Liver (tissue), 3 donors: ENCODE data around the gene CIBAR2.

Source experiments
- GABPA ChIP-seq, 2 donors: IDR thresholded peaks in 1 of 2; conservative IDR thresholded peaks in 1 of 2; 2 replicates each; pipeline ENCODE4 v1.6.1; 2016; ENCODE audit warnings: antibody characterized with exemption in 2 of 2, mild to moderate bottlenecking in 1 of 2, moderate library complexity in 1 of 2
- RAD21 ChIP-seq, 2 donors: IDR thresholded peaks; 2 replicates each; pipeline ENCODE4 v1.6.1; 2016; ENCODE audit warnings: antibody characterized with exemption in 2 of 2, mild to moderate bottlenecking in 2 of 2
- RXRA ChIP-seq, 2 donors: IDR thresholded peaks; 2 replicates each; pipeline ENCODE4 v1.6.1; 2017 to 2018; ENCODE audit warnings: antibody characterized with exemption in 2 of 2, mild to moderate bottlenecking in 1 of 2
- YY1 ChIP-seq: IDR thresholded peaks from 2 replicates; pipeline ENCODE4 v1.6.1; 2016; ENCODE audit warnings: antibody characterized with exemption, mild to moderate bottlenecking
- TF ChIP-seq, protein P1 (sequence below): fragments of 150-350 bp; IDR thresholded peaks from 2 replicates; pipeline ENCODE4 v1.5.1; 2017; ENCODE audit warnings: improper control_type of control experiment, low read depth, low read length; ENCODE audit not compliant: missing input control
- TF ChIP-seq, protein P2 (sequence below): IDR thresholded peaks from 2 replicates; pipeline ENCODE4 v1.6.1; 2016; ENCODE audit warnings: antibody characterized with exemption, mild to moderate bottlenecking
- donor health status: healthy.
- donor health status: healthy.

DNA sequence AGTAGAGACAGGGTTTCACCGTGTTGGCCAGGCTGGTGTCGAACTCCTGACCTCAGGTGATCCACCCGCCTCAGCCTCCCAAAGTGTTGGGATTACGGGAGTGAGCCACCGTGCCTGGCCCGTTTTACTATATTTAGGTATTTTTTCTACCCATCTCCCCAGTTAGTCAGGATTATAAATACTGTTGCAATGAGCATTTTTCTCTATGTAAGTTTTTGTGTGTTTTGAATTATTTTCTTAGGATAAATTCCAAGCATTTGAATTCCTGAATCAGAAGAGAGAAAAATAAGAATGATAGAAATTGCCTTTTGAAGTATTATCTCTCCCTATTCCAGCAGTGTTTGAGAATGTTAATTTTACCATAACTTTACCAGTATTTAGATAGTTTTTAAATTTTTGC, 48.1 kb downstream of the CIBAR2 start:
- TF ChIP-seq, protein P1, sequence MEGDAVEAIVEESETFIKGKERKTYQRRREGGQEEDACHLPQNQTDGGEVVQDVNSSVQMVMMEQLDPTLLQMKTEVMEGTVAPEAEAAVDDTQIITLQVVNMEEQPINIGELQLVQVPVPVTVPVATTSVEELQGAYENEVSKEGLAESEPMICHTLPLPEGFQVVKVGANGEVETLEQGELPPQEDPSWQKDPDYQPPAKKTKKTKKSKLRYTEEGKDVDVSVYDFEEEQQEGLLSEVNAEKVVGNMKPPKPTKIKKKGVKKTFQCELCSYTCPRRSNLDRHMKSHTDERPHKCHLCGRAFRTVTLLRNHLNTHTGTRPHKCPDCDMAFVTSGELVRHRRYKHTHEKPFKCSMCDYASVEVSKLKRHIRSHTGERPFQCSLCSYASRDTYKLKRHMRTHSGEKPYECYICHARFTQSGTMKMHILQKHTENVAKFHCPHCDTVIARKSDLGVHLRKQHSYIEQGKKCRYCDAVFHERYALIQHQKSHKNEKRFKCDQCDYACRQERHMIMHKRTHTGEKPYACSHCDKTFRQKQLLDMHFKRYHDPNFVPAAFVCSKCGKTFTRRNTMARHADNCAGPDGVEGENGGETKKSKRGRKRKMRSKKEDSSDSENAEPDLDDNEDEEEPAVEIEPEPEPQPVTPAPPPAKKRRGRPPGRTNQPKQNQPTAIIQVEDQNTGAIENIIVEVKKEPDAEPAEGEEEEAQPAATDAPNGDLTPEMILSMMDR = no peak
- TF ChIP-seq GABPA (IDR thresholded peaks at IDR 0.05 in 1 of 2, conservative IDR thresholded peaks at IDR 0.05 in 1 of 2) (no peak), RAD21 (IDR thresholded peaks at IDR 0.05) (no peak), YY1 (no peak), RXRA (IDR thresholded peaks at IDR 0.05) (no peak)
- TF ChIP-seq, protein P2, sequence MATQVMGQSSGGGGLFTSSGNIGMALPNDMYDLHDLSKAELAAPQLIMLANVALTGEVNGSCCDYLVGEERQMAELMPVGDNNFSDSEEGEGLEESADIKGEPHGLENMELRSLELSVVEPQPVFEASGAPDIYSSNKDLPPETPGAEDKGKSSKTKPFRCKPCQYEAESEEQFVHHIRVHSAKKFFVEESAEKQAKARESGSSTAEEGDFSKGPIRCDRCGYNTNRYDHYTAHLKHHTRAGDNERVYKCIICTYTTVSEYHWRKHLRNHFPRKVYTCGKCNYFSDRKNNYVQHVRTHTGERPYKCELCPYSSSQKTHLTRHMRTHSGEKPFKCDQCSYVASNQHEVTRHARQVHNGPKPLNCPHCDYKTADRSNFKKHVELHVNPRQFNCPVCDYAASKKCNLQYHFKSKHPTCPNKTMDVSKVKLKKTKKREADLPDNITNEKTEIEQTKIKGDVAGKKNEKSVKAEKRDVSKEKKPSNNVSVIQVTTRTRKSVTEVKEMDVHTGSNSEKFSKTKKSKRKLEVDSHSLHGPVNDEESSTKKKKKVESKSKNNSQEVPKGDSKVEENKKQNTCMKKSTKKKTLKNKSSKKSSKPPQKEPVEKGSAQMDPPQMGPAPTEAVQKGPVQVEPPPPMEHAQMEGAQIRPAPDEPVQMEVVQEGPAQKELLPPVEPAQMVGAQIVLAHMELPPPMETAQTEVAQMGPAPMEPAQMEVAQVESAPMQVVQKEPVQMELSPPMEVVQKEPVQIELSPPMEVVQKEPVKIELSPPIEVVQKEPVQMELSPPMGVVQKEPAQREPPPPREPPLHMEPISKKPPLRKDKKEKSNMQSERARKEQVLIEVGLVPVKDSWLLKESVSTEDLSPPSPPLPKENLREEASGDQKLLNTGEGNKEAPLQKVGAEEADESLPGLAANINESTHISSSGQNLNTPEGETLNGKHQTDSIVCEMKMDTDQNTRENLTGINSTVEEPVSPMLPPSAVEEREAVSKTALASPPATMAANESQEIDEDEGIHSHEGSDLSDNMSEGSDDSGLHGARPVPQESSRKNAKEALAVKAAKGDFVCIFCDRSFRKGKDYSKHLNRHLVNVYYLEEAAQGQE = no peak
